HG02763 (cell line): ENCODE measurements around the gene PDE6H.

Experiments
- ATAC-seq: cut with Tn5 transposase; IDR thresholded peaks from one replicate; pipeline ENCODE4 v1.9.1; 2021; ENCODE audit warnings: mild to moderate bottlenecking, moderate library complexity; ENCODE audit not compliant: unreplicated experiment

PDE6H gene

GRCh38 chr12:14972816-14973215, at the start of gene PDE6H:
Gene PDE6H, plus strand, starts transcription at chr12:14973042. Its CDS starts 4,971 bp downstream, at chr12:14978013.
- no peak for ATAC-seq

- no peak for ATAC-seq
These were observed 48.9 kb upstream of the PDE6H start for GRCh38 chr12:14923944-14924343.

- ATAC-seq, result no peak
These were observed 48.3 kb upstream of the PDE6H start for GRCh38 chr12:14924541-14924940.

GRCh38 chr12:14927267-14927666, 45.6 kb upstream of the PDE6H start:
- no peak for ATAC-seq

GRCh38 chr12:14928931-14929330, 43.9 kb upstream of the PDE6H start:
- no peak for ATAC-seq

GRCh38 chr12:14930299-14930698, 42.5 kb upstream of the PDE6H start:
- no peak for ATAC-seq

- ATAC-seq, result no peak
These were observed 41.5 kb upstream of the PDE6H start for GRCh38 chr12:14931359-14931758.

- no peak for ATAC-seq
These were observed 40.9 kb upstream of the PDE6H start for GRCh38 chr12:14931791-14932560.

GRCh38 chr12:14934511-14934910, 38.3 kb upstream of the PDE6H start:
- ATAC-seq, result no peak

- no peak for ATAC-seq
These were observed 37.8 kb upstream of the PDE6H start for GRCh38 chr12:14935031-14935430.

GRCh38 chr12:14936224-14936861, 36.5 kb upstream of the PDE6H start:
- ATAC-seq, result no peak

GRCh38 chr12:14937014-14937413, 35.8 kb upstream of the PDE6H start:
- no peak for ATAC-seq

GRCh38 chr12:14937689-14938088, 35.2 kb upstream of the PDE6H start:
- no peak for ATAC-seq

- no peak for ATAC-seq
These were observed 34.5 kb upstream of the PDE6H start, which contains the start of gene ERP27 for GRCh38 chr12:14938301-14938700. Gene ERP27, minus strand, starts transcription at chr12:14938537. Its CDS starts 29 bp downstream, at chr12:14938508.

GRCh38 chr12:14941369-14941768, 31.5 kb upstream of the PDE6H start:
- no peak for ATAC-seq

GRCh38 chr12:14942196-14942931, 30.5 kb upstream of the PDE6H start:
- no peak for ATAC-seq

GRCh38 chr12:14946162-14946561, 26.7 kb upstream of the PDE6H start:
- ATAC-seq, result no peak

GRCh38 chr12:14946861-14947260, 26.0 kb upstream of the PDE6H start:
- no peak for ATAC-seq

GRCh38 chr12:14948672-14949071, 24.2 kb upstream of the PDE6H start:
- ATAC-seq, result peak; percentile 90

- no peak for ATAC-seq
These were observed 23.2 kb upstream of the PDE6H start for GRCh38 chr12:14949631-14950030.

GRCh38 chr12:14950421-14950820, 22.4 kb upstream of the PDE6H start:
- no peak for ATAC-seq
